Mesenchymal stem cell (in vitro differentiated cells and primary cell): ENCODE measurements around the gene C11orf98.

Experiments
- DNase-seq: peaks from one replicate; pipeline ENCODE4 v3.0.0-alpha.2; 2013
- H2AFZ ChIP-seq: one replicate; pipeline ENCODE4 v1.6.1; 2013; ENCODE audit warnings: low read depth, mild to moderate bottlenecking, control low read depth, inconsistent platforms, low read length, moderate library complexity
- H2AK5ac ChIP-seq: 2 replicates; pipeline ENCODE4 v1.6.1; 2013; ENCODE audit warnings: low read length, moderate library complexity, mild to moderate bottlenecking, inconsistent platforms; ENCODE audit not compliant: severe bottlenecking
- H2BK120ac ChIP-seq: one replicate; pipeline ENCODE4 v1.6.1; 2013; ENCODE audit warnings: low read depth, mild to moderate bottlenecking, inconsistent platforms, low read length, moderate library complexity
- H2BK12ac ChIP-seq, 2 experiments: one replicate each; pipeline ENCODE4 v1.6.1; 2013; ENCODE audit warnings: inconsistent platforms in 2 of 2, low read length in 2 of 2, mild to moderate bottlenecking in 2 of 2, moderate library complexity in 2 of 2, control low read depth in 1 of 2
- H2BK15ac ChIP-seq: one replicate; pipeline ENCODE4 v1.6.1; 2013; ENCODE audit warnings: mild to moderate bottlenecking, low read depth, inconsistent platforms; ENCODE audit not compliant: poor library complexity, severe bottlenecking
- H2BK5ac ChIP-seq: 2 replicates; pipeline ENCODE4 v1.6.1; 2013; ENCODE audit warnings: low read depth, mild to moderate bottlenecking, low read length, control low read depth, inconsistent platforms; ENCODE audit not compliant: poor library complexity, severe bottlenecking
- H3K14ac ChIP-seq, 2 experiments: one replicate each; pipeline ENCODE4 v1.6.1; 2013; ENCODE audit warnings: inconsistent platforms in 2 of 2, low read length in 2 of 2, control low read depth in 1 of 2, mild to moderate bottlenecking in 1 of 2, moderate library complexity in 1 of 2
- H3K18ac ChIP-seq, 2 experiments: one replicate each; pipeline ENCODE4 v1.6.1; 2013; ENCODE audit warnings: inconsistent platforms in 2 of 2, low read length in 2 of 2, control low read depth in 1 of 2, low read depth in 1 of 2, mild to moderate bottlenecking in 1 of 2
- H3K23ac ChIP-seq, 2 experiments: one replicate each; pipeline ENCODE4 v1.6.1; 2013; ENCODE audit warnings: inconsistent platforms in 2 of 2, low read length in 2 of 2, mild to moderate bottlenecking in 2 of 2, moderate library complexity in 2 of 2, control low read depth in 1 of 2
- H3K27ac ChIP-seq: 2 replicates; pipeline ENCODE4 v1.5.1; 2013; ENCODE audit warnings: mild to moderate bottlenecking, moderate library complexity, low read length, control low read depth, inconsistent platforms; ENCODE audit not compliant: poor library complexity, severe bottlenecking
- H3K27me3 ChIP-seq, 2 experiments: 2 replicates each; pipeline versions ENCODE4 v1.6.1 to v1.7.0; 2013; ENCODE audit warnings: low read length in 2 of 2, mild to moderate bottlenecking in 2 of 2, moderate library complexity in 2 of 2, control low read depth in 1 of 2, inconsistent platforms in 1 of 2; ENCODE audit not compliant: control insufficient read depth in 1 of 2, insufficient read depth in 1 of 2
- H3K36me3 ChIP-seq, 2 experiments: 2 replicates each; pipeline versions ENCODE4 v1.6.1 to v1.7.0; 2013; ENCODE audit warnings: low read length in 2 of 2, control low read depth in 1 of 2, inconsistent platforms in 1 of 2, low read depth in 1 of 2, mild to moderate bottlenecking in 1 of 2; ENCODE audit not compliant: insufficient read depth in 2 of 2, control insufficient read depth in 1 of 2
- H3K4ac ChIP-seq, 2 experiments: one replicate each; pipeline ENCODE4 v1.6.1; 2013; ENCODE audit warnings: inconsistent platforms in 2 of 2, low read length in 2 of 2, mild to moderate bottlenecking in 2 of 2, moderate library complexity in 2 of 2, control low read depth in 1 of 2, low read depth in 1 of 2
- H3K4me1 ChIP-seq: 2 replicates; pipeline ENCODE4 v1.6.1; 2013; ENCODE audit warnings: low read depth, low read length, control low read depth; ENCODE audit not compliant: control insufficient read depth, insufficient read depth
- H3K4me2 ChIP-seq: 2 replicates; pipeline ENCODE4 v1.6.1; 2013; ENCODE audit warnings: low read length, mild to moderate bottlenecking, inconsistent platforms; ENCODE audit not compliant: poor library complexity, severe bottlenecking
- H3K4me3 ChIP-seq, 2 experiments: 2 replicates each; pipeline versions ENCODE4 v1.5.1 to v1.7.0; 2013; ENCODE audit warnings: low read length in 2 of 2, mild to moderate bottlenecking in 2 of 2, control low read depth in 1 of 2, low read depth in 1 of 2; ENCODE audit not compliant: insufficient read depth in 1 of 2
- H3K79me1 ChIP-seq: replicated peaks from 2 replicates; pipeline ENCODE4 v1.6.1; 2013; ENCODE audit warnings: mild to moderate bottlenecking, control low read depth, low read length, inconsistent platforms; ENCODE audit not compliant: poor library complexity, severe bottlenecking
- H3K9ac ChIP-seq: 2 replicates; pipeline ENCODE4 v1.7.0; 2013; ENCODE audit warnings: mild to moderate bottlenecking, low read length, moderate library complexity
- H3K9me3 ChIP-seq: 2 replicates; pipeline ENCODE4 v1.7.0; 2013; ENCODE audit warnings: mild to moderate bottlenecking, low read length; ENCODE audit not compliant: control insufficient read depth
- H4K8ac ChIP-seq: one replicate; pipeline ENCODE4 v1.6.1; 2013; ENCODE audit warnings: inconsistent platforms, mild to moderate bottlenecking, low read length, moderate library complexity
- H4K91ac ChIP-seq: one replicate; pipeline ENCODE4 v1.6.1; 2013; ENCODE audit warnings: mild to moderate bottlenecking, low read length, inconsistent platforms
- WGBS: methylation state at CpG from one replicate; pipeline ENCODE4 v1.1.7; 2013; ENCODE audit warnings: mixed read lengths; 5-methylcytosine and 5-hydroxymethylcytosine counted together

Gene C11orf98

DNA sequence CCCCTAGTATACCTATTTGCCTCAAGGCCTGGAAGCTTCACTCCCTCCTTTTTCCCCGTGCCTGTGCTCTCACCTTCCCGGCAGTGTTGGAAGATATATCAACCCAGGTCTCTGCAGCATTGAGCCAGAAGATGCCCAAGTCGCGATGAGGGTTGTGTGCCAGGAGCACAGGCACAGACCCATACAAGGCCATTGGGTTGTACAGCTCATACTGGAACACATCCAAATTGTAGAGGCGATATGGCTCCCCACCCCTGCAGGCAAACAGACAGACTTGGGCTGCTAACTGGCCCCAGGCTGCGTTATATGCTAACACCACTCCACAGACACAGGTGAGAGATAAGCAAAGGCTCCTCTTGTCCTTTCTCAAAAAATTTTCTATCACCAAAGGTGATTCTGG is 32.5 kb downstream of the C11orf98 start:
- H3K27ac ChIP-seq, result no peak overlapping the region
- H3K23ac ChIP-seq, result no peak overlapping the region
- H3K27me3 ChIP-seq, result no peaks in the 10 kb centered on the region
- no peak overlapping the region for H3K14ac ChIP-seq
- H3K4me3 ChIP-seq, result no peak overlapping the region
- H3K4ac ChIP-seq, result no peak overlapping the region
- no peak overlapping the region for H2BK5ac ChIP-seq
- H2BK15ac ChIP-seq, result no peak overlapping the region
- H2BK120ac ChIP-seq, result no peak overlapping the region
- DNase-seq, result no peak
- no peak overlapping the region for H2AFZ ChIP-seq
- H3K9me3 ChIP-seq, result no peaks in the 10 kb centered on the region
- no peak overlapping the region for H4K91ac ChIP-seq
- no peak overlapping the region for H4K8ac ChIP-seq
- H3K18ac ChIP-seq, result no peak overlapping the region
- H3K9ac ChIP-seq, result no peak overlapping the region
- peaks cover 45% of the 10 kb centered on the region for H3K79me1 ChIP-seq
- H3K36me3 ChIP-seq, result peaks cover 77 to 98% of the 10 kb centered on the region in 2 experiments
- 97% methylated on average over 6 of the region's 6 CpGs for WGBS
- H3K4me2 ChIP-seq, result no peak overlapping the region
- no peak overlapping the region for H2AK5ac ChIP-seq
- no peak overlapping the region for H2BK12ac ChIP-seq
- no peaks in the 10 kb centered on the region for H3K4me1 ChIP-seq

DNA sequence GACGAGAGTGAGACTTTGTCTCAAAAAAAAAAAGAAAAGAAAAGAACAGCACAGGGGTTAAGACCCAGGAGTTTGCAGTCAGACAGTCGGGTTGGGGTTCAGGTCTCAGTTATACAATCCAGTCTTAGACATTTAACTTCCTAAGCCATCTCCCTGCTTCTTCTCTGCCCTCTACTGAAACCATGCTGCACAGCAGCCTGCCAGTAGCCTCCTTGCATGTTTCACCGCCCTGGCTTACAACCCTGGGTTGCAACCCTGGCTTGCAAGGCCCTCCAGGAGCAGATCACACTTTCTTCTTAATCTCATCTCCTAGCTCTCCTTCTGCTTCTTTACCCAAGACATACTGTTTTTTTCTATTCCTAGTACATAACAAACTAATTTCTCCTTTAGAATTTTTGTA is 37.3 kb downstream of the C11orf98 start:
- Histone ChIP-seq H3K79me1 (peaks cover 24% of the 10 kb centered on the region), H4K91ac (no peak overlapping the region), H3K36me3 (peaks cover 81 to 82% of the 10 kb centered on the region in 2 experiments), H3K27me3 (no peaks in the 10 kb centered on the region), H3K9ac (no peak overlapping the region), H2BK12ac (no peak overlapping the region), H2AK5ac (no peak overlapping the region), H2BK15ac (no peak overlapping the region), H3K9me3 (no peaks in the 10 kb centered on the region), H3K4ac (no peak overlapping the region), H2AFZ (no peak overlapping the region), H3K4me2 (no peak overlapping the region), H3K18ac (no peak overlapping the region), H3K23ac (no peak overlapping the region), H3K27ac (no peak overlapping the region), H2BK120ac (no peak overlapping the region), H3K4me1 (no peaks in the 10 kb centered on the region), H3K14ac (no peak overlapping the region), H3K4me3 (no peak overlapping the region), H4K8ac (no peak overlapping the region), H2BK5ac (no peak overlapping the region)
- WGBS, result 95% methylated on average over 3 of the region's 3 CpGs
- no peak for DNase-seq

- H4K8ac ChIP-seq, result peak overlapping the region; percentile 68
- H2AK5ac ChIP-seq, result peak overlapping the region; percentile 61
- H2BK12ac ChIP-seq, result no peak overlapping the region
- H2BK15ac ChIP-seq, result no peak overlapping the region
- H3K4me3 ChIP-seq, result peak overlapping the region in 1 of 2 experiments; percentile 90
- H2BK120ac ChIP-seq, result no peak overlapping the region
- peak overlapping the region; percentile 37 for H2BK5ac ChIP-seq
- H3K4ac ChIP-seq, result peak overlapping the region in 1 of 2 experiments; percentile 51
- DNase-seq, result no peak
- H3K14ac ChIP-seq, result no peak overlapping the region
- H3K9ac ChIP-seq, result peak overlapping the region; percentile 91
- no peaks in the 10 kb centered on the region for H3K27me3 ChIP-seq
- H3K9me3 ChIP-seq, result no peaks in the 10 kb centered on the region
- H3K79me1 ChIP-seq, result no peaks in the 10 kb centered on the region
- H4K91ac ChIP-seq, result no peak overlapping the region
- no peak overlapping the region for H2AFZ ChIP-seq
- H3K18ac ChIP-seq, result peak overlapping the region in 1 of 2 experiments; percentile 69
- H3K36me3 ChIP-seq, result peaks cover 35 to 40% of the 10 kb centered on the region in 2 experiments
- no peak overlapping the region for H3K23ac ChIP-seq
- H3K27ac ChIP-seq, result peak overlapping the region; percentile 86
- no peak overlapping the region for H3K4me2 ChIP-seq
- peaks cover 3% of the 10 kb centered on the region for H3K4me1 ChIP-seq
- 100% methylated on average over 3 of the region's 7 CpGs for WGBS
Observed at GRCh38 chr11:62622476-62623089, 42.4 kb downstream of the C11orf98 start.

DNA sequence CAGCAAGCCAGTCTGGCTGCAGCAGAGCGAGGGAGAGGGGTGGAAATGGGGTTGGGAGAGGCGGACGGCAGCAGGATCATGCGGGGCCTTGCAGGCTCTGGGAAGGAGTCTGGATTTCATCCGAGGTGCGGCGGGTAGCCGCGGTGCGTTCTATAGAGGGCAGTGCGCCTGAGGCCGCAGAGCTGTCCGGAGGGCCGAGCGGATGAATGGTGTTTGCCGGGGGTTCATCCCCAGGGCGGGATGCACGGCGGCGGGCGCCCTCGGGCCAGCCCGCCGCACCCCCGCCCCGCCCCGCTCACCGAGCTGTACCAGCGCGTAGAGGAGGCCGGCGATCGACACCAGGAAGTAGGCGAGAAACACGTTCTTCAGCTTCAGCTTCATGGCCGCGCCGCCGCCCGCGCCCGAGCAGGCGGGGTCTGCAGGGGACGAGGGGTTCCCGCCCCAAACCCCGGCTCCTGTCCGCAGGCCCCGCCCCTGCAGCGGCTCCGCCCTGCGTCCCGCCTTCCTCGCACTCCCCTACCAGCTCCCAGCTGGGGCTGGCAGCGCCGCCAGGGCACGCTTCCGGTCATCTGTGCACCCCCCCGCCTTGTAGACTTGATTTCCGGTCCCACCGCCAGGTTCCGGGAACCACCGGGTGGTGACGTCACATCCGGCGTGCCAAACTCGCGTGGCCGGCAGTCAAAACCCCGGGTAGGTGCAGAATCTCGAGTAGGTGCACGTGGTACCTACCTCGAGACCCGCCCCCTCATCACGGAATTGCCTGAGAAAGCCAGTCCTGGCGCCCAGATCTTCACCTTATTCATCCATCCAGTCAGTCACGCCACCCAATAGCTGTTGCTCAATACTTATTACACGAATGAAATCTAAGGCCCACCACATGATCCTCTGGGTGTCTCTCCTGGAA is 43.2 kb downstream of the C11orf98 start, which contains the start of gene B3GAT3:
Gene B3GAT3 (minus strand): TSS at position 420 of the 904 bp plus-strand sequence. CDS start 39 bp downstream, at position 381.
- H3K4me2 ChIP-seq, result peak within 1 kb of the TSS; percentile 67
- H3K4ac ChIP-seq, result peak within 1 kb of the TSS; percentile 42 to 73
- H3K23ac ChIP-seq, result no peak within 1 kb of the TSS
- H2BK5ac ChIP-seq, result peak within 1 kb of the TSS; percentile 37
- peaks cover 35 to 42% of the 10 kb centered on the region in 2 experiments for H3K36me3 ChIP-seq
- peak within 1 kb of the TSS; percentile 86 for H3K27ac ChIP-seq
- WGBS, result 3% methylated on average over 76 of the region's 77 CpGs
- peak within 1 kb of the TSS in 1 of 2 experiments; percentile 61 for H3K14ac ChIP-seq
- H3K9ac ChIP-seq, result peak within 1 kb of the TSS; percentile 91
- DNase-seq, result peak; percentile 98
- H3K4me3 ChIP-seq, result peak within 1 kb of the TSS; percentile 59 to 90
- no peak within 1 kb of the TSS for H2BK120ac ChIP-seq
- peaks cover 3% of the 10 kb centered on the region for H3K4me1 ChIP-seq
- H2BK12ac ChIP-seq, result peak within 1 kb of the TSS in 1 of 2 experiments; percentile 60
- H3K79me1 ChIP-seq, result peaks cover 5% of the 10 kb centered on the region
- H3K18ac ChIP-seq, result peak within 1 kb of the TSS; percentile 76 to 85
- no peak within 1 kb of the TSS for H4K91ac ChIP-seq
- H2AFZ ChIP-seq, result no peak within 1 kb of the TSS
- H2AK5ac ChIP-seq, result peak within 1 kb of the TSS; percentile 85
- no peaks in the 10 kb centered on the region for H3K9me3 ChIP-seq
- peak within 1 kb of the TSS; percentile 85 for H2BK15ac ChIP-seq
- H3K27me3 ChIP-seq, result no peaks in the 10 kb centered on the region
- peak within 1 kb of the TSS; percentile 86 for H4K8ac ChIP-seq
